Eye (tissue), 1 donor: Measurements from ENCODE around the gene NKX2-3.

Experiments
- DNase-seq: peaks from one replicate; pipeline ENCODE4 v3.0.0-alpha.2; 2015

The NKX2-3 gene

GRCh38 chr10:99532687-99533495 is at the start of gene NKX2-3:
TSS of gene NKX2-3 (plus strand) at chr10:99532942. CDS start at chr10:99533132, 190 bp downstream.
- DNase-seq = peak; percentile 85

DNA sequence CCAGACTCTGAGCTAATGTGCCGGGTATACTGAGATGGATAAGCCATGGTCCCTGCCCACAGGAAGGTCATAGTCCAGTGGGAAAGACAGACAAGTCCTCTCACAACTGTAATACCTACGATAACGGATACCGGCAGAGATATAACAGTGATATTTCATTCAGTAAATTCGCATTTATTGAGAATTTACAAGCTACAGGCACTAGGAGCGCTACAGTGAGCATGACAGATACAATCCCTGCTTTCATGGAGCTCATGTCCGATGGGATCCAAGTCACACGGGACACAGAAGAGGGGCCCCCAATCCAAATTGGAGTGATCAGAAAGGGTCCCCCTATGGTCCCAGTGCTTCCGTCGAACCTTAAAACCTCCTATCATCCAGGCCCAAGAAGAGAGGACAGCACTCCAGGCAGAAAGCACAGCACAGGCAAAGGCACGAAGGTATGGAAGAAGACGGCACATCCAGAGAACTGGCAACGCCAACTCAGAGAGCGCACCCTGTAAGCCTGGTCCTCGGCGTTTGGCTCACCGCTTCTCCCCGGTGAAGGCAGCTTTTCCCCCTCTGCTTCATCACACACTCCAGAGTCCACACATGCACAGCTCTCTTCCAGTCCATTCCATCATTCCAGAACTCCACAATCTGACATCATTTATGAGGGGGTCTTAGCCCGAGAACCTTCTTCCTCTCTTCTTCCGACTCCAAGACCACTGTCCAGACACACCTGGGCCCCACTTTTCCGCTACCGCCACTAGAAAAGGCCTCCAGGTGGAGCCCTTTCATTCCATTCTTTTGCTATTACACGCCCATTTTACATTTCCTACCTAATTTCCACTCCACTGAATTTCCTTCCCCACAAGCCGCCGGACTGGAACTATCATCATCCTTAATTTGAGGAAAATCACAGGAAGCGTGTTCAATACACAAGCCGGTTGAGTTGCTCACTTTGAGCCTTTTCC is 47.8 kb upstream of the NKX2-3 start:
- no peak for DNase-seq

DNA sequence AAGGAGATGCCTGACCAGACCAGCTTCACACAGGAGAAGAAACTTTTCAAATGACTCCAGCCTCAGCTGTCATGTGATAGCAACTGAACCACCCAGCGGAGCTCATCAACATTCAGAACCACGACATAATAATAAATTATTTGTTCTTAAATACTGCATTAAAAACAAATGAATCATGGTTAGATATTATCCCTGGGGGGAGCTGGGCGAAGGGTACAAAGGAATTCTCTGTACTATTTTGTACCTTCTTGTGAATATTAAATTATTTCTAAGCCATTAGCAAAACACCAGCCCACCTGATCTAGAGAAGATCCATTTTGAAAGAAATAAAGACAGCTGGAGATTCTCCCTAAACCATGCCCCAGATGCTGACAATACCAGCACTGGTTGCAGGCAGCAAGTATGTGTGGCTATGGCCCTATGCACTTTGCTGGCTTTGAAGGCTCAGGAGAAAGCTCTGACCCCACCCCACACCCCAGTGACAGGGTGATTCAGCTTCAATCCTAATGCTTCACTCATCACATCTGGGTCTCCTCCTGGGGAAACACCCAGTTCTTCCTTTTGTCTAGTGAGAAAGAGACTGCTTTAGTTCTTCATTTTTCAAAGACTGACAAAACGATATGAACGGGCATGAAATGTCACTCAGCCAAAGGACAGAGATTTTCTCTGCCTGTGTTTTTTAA is 45.5 kb upstream of the NKX2-3 start:
- no peak for DNase-seq

DNA sequence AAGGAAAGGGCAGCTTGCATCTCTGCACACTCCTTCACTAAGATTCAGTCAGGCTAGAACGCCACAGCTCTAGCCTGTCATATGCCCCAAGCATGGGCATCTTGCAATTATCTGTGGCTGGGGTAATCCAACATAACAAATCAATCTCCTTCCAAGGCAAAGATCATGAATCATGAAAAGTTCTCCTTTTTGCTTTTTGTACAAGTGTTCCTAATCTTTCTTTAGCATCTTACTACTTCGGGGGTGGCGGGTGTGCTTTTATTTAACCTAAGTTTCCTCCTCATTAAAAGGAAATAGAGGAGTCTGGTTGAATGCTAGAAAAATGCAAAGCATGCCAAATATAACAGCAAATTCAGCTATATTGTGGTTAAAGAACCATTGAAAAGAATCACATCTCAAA is 43.5 kb upstream of the NKX2-3 start:
- no peak for DNase-seq

- DNase-seq = no peak
Measured at GRCh38 chr10:99497343-99498025, 35.3 kb upstream of the NKX2-3 start.

DNA sequence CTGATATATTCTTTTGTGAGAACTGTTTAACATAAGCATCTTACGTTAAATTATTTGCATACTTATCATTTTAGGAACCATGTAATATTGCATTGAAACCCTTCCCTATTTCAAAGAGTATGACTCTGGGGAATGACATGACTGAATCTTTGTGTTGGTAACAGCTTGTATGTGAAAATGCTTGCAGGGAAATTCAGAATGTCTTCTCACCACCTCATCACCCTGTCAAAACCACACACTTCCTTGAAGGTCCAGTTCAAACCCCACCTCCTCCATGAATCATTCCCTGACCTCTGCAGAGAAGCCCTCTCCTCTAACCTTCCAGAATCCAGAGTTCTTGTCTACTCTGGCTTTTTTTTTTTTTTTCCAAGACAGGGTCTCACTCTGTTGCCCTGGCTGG is 26.3 kb upstream of the NKX2-3 start:
- DNase-seq = no peak

GRCh38 chr10:99507265-99507664 is 25.5 kb upstream of the NKX2-3 start:
- DNase-seq = no peak

- DNase-seq = no peak
Measured at GRCh38 chr10:99513061-99513460, 19.7 kb upstream of the NKX2-3 start.

- no peak for DNase-seq
Measured at GRCh38 chr10:99519690-99520039, 13.1 kb upstream of the NKX2-3 start.

DNA sequence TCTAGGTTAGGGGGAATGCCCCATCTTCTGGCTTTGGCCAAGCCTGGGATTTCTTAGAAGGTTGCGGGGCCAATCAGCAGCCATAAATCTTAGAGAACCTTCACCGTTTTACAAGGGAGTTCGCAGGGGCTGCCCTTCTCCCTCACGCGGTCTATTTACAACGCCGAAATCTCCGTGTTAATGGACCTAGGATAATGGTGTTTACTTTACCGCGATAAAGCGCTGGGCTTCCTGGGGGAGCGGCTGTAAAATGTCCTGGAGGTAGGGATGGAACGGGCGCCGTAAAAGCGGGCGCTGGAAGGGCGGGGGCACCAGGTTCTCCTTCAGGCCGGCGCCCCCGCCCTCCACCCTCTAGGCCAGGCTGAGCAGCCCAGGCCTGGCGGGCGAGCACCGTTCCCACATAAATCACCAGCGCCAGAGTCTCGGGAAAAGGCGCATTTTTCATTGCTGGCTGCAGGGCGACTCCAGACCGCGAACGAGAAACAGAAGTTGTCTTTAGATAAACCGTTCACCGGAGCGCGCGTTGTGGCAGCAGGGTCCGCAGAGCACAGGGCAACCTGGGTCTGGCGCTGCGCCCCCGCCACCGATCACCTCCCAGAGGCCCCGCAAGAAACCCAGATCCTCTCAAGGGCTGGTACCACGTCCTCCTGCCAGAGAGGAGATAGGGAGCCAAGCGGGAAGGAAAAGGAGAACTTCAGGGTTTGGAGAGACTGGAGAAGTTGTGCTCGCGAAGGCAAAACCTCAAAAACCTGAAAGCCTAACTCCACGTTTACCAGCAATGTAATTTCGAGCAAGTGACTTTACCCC is 12.5 kb upstream of the NKX2-3 start:
- peak; percentile 34 for DNase-seq

DNA sequence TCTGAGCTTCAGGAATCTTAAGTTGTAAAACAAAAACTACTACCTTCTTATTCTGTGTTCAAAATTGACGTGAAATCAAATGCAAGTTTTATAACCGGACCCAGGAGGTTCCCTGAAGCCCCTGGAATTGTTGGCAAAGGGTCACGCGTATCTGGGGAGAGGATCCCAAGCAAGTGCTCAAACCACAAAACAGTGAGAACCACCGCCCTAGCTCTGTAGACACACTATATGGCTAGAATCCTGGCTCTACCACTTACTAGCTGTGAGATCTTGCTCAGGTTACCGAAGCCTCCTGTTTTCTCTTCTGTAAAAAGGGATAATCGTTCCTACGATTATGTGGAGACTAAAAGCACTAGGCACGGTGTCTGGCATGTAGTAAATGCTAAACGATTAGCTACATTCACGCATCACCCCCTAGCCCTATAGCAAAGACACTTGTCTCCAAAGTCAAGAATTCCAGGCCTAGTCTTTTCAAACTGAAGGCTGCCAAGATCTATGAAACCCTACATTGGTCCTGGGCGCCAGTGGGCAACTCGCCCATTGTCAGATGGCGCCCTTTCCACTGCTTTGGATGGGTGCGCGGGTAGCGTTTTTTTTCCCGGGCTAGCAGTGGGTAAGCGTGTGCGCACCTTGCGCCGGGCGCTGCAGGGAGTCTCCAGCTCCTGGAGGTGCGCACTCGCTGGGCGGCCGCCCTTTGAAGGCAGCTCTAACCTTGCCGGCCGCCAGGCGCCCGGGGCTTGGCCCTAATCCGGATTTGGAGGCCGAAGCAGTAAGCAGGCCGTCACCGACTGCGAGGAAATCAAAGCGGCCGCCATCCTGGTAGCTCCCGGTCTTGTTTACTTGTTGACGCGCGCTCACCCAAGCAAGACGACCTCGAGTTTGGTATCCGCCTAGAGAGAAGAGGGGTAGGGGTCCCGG is 11.6 kb upstream of the NKX2-3 start:
- peak; percentile 58 for DNase-seq

- DNase-seq = peak; percentile 50
Measured at GRCh38 chr10:99521765-99522469, 10.8 kb upstream of the NKX2-3 start.

- peak; percentile 55 for DNase-seq
Measured at GRCh38 chr10:99522470-99523250, 10.1 kb upstream of the NKX2-3 start.

DNA sequence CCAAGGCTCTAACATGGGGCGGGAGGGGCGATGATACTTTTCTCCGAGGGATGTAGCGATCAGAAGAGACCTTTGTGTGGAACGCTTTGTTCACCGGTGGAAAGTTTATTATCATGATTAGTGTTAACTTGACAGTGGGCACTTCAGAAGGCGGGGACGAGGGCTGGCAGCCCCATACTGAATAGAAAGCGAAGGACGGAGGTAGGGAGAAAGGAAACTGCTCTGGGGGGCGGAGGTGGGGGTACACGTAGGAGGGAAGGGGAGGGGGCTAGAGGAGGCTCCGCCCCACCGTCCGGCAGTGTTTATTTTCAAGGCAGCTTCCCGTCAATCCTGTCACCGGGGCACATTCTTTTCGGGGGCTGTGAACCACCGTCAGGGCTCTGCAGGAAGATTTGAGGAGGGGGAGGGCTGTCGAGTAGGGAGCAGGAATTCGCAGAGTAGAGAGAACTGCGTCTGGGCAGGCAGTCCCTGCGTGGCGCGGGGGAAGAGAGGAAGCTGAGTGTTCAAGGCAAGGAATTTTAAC is 9.4 kb upstream of the NKX2-3 start:
- no peak for DNase-seq

- no peak for DNase-seq
Measured at GRCh38 chr10:99524050-99524666, 8.6 kb upstream of the NKX2-3 start.

- peak; percentile 2 for DNase-seq
Measured at GRCh38 chr10:99524736-99525380, 7.9 kb upstream of the NKX2-3 start.

DNA sequence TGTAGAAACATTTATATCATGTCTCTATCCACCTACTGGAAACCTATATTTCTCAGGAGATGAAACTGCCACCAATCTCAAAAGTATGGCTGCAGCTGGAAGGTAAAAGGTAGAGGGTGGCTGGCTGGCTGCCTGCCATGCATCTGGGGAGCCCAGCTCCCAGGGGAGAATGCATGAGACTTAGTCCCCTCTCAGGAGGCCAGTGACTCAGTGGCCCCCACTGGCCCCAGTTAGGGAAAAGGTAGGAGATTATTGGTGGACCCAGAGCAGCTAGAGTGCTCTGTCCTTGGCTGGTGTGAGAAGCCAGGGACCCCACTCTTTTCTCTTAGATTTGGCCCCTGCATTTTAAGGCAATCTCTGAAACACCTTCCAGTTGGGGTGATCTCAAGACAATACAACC is 6.8 kb upstream of the NKX2-3 start:
- no peak for DNase-seq
